Measurements from ENCODE around the gene CSNK1A1.

GRCh38 chr5:149457393-149457763 lies 93.9 kb downstream of the CSNK1A1 start:
- no peak for TF ChIP-seq CTCF (IDR thresholded peaks at IDR 0.05)
- no peak for TF ChIP-seq POLR2A (IDR thresholded peaks at IDR 0.05)
